Measurements from ENCODE around the gene UBFD1.
A peak's percentile ranks its signal among the peaks of the same experiment; 100 is the strongest.

GRCh38 chr16:23539984-23540816, 17.3 kb upstream of the UBFD1 start:
- TF ChIP-seq CTCF (IDR thresholded peaks at IDR 0.05) = no peak
- TF ChIP-seq POLR2AphosphoS5 (IDR thresholded peaks at IDR 0.05) = peak in 1 of 2 donors; percentile 36
- TF ChIP-seq POLR2A (IDR thresholded peaks at IDR 0.05) = no peak
- TF ChIP-seq EP300 (IDR thresholded peaks at IDR 0.05) = peak in 1 of 4 donors; percentile 35

Data from upper lobe of left lung (tissue), 4 donors.